GM12872 (cell line): ENCODE measurements around the gene DHX16.

Source experiments
- TF ChIP-seq, protein P1 (sequence below): IDR thresholded peaks from 3 replicates; pipeline ENCODE4 v1.5.1; 2011; ENCODE audit warnings: low read depth, mild to moderate bottlenecking, low read length, moderate library complexity; ENCODE audit not compliant: insufficient read depth

Gene DHX16

GRCh38 chr6:30603961-30604360 is 68.8 kb downstream of the DHX16 start:
- TF ChIP-seq, protein P1, sequence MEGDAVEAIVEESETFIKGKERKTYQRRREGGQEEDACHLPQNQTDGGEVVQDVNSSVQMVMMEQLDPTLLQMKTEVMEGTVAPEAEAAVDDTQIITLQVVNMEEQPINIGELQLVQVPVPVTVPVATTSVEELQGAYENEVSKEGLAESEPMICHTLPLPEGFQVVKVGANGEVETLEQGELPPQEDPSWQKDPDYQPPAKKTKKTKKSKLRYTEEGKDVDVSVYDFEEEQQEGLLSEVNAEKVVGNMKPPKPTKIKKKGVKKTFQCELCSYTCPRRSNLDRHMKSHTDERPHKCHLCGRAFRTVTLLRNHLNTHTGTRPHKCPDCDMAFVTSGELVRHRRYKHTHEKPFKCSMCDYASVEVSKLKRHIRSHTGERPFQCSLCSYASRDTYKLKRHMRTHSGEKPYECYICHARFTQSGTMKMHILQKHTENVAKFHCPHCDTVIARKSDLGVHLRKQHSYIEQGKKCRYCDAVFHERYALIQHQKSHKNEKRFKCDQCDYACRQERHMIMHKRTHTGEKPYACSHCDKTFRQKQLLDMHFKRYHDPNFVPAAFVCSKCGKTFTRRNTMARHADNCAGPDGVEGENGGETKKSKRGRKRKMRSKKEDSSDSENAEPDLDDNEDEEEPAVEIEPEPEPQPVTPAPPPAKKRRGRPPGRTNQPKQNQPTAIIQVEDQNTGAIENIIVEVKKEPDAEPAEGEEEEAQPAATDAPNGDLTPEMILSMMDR: no peak
